ENCODE measurements around the gene FBXL22.

- no peak for TF ChIP-seq POLR2A (IDR thresholded peaks at IDR 0.05; ENCODE audit: low read depth)
- TF ChIP-seq, protein P1, sequence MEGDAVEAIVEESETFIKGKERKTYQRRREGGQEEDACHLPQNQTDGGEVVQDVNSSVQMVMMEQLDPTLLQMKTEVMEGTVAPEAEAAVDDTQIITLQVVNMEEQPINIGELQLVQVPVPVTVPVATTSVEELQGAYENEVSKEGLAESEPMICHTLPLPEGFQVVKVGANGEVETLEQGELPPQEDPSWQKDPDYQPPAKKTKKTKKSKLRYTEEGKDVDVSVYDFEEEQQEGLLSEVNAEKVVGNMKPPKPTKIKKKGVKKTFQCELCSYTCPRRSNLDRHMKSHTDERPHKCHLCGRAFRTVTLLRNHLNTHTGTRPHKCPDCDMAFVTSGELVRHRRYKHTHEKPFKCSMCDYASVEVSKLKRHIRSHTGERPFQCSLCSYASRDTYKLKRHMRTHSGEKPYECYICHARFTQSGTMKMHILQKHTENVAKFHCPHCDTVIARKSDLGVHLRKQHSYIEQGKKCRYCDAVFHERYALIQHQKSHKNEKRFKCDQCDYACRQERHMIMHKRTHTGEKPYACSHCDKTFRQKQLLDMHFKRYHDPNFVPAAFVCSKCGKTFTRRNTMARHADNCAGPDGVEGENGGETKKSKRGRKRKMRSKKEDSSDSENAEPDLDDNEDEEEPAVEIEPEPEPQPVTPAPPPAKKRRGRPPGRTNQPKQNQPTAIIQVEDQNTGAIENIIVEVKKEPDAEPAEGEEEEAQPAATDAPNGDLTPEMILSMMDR (IDR thresholded peaks at IDR 0.05) = no peak
Measured at GRCh38 chr15:63554337-63554927, 42.8 kb upstream of the FBXL22 start.

All from esophagus muscularis mucosa (tissue), 3 donors.